SHP77 (cell line): ENCODE measurements around the gene PLAU.
A peak's percentile ranks its signal among the peaks of the same experiment; 100 is the strongest.
"Not testable (repeated sequence)": the region's sequence is repeated elsewhere in the genome, so short reads cannot be mapped to it uniquely, and the experiment has no call there.

Experiments used
- DNase-seq, 2 experiments: peaks; one replicate each; lab custom pipeline; 2025; lab: John Stamatoyannopoulos, UW

Gene PLAU

GRCh38 chr10:73898730-73899410, 12.1 kb upstream of the PLAU start:
- no peak for DNase-seq

- DNase-seq: no peak
These were observed 11.5 kb upstream of the PLAU start for GRCh38 chr10:73899423-73899822.

GRCh38 chr10:73900064-73900463, 10.9 kb upstream of the PLAU start:
- DNase-seq: no peak

GRCh38 chr10:73901261-73901660, 9.7 kb upstream of the PLAU start:
- no peak for DNase-seq

- DNase-seq: no peak
These were observed 8.6 kb upstream of the PLAU start for GRCh38 chr10:73902351-73902750.

GRCh38 chr10:73905256-73906020, 5.5 kb upstream of the PLAU start:
- peak; percentile 11 to 13 for DNase-seq

- peak; percentile 31 to 42 for DNase-seq
These were observed 4.1 kb upstream of the PLAU start for GRCh38 chr10:73906524-73907447.

- no peak for DNase-seq
These were observed 3.0 kb upstream of the PLAU start for GRCh38 chr10:73907841-73908517.

- peak; percentile 50 to 53 for DNase-seq
These were observed 1.9 kb upstream of the PLAU start for GRCh38 chr10:73908853-73909539.

GRCh38 chr10:73909540-73910115, 1.3 kb upstream of the PLAU start:
- no peak for DNase-seq

- peak in 1 of 2 experiments; percentile 9 for DNase-seq
These were observed 550 bp upstream of the PLAU start for GRCh38 chr10:73910401-73910763.

- no peak for DNase-seq
These were observed 647 bp downstream of the PLAU start for GRCh38 chr10:73911553-73912004.

GRCh38 chr10:73914036-73914435, 3.1 kb downstream of the PLAU start:
- DNase-seq: no peak

GRCh38 chr10:73915206-73915851, 4.4 kb downstream of the PLAU start:
- DNase-seq: no peak

- DNase-seq: no peak
These were observed 6.0 kb downstream of the PLAU start for GRCh38 chr10:73916761-73917470.

GRCh38 chr10:73917566-73918305, 6.8 kb downstream of the PLAU start:
- DNase-seq: no peak

- DNase-seq: not testable (repeated sequence)
These were observed 8.5 kb downstream of the PLAU start for GRCh38 chr10:73919481-73919880.

GRCh38 chr10:73920089-73920488, 9.2 kb downstream of the PLAU start:
- no peak for DNase-seq
